HepG2 (cell line): ENCODE data around the gene SEC24A. TPM values are rescaled to one million over a fixed set of nuclear protein-coding genes. Genes with fewer than 3 reads are reported as not detected.
A peak's percentile ranks its signal among the peaks of the same experiment; 100 is the strongest.

Experiments
- BHLHE40 ChIP-seq: IDR thresholded peaks from 2 replicates; pipeline ENCODE4 v1.6.1; 2011; ENCODE audit warnings: low read length, improper control_type of control experiment
- CAMTA2 ChIP-seq: sonication (generic); formaldehyde crosslinking; IDR thresholded peaks from 2 replicates; pipeline ENCODE4 v1.4.0; 2020; ENCODE audit warnings: mild to moderate bottlenecking, missing genetic modification reagents, borderline replicate concordance
- EP300 ChIP-seq, 3 experiments: sonication (generic) in 1 of 3; formaldehyde crosslinking in 1 of 3; IDR thresholded peaks; 2 replicates each; pipeline versions ENCODE4 v1.5.1 to v1.6.1; 2011 to 2020; ENCODE audit warnings: low read depth in 2 of 3, low read length in 2 of 3, borderline replicate concordance in 1 of 3, improper control_type of control experiment in 1 of 3, mild to moderate bottlenecking in 1 of 3, missing genetic modification reagents in 1 of 3, moderate library complexity in 1 of 3
- GATA4 ChIP-seq: sonication (generic); IDR thresholded peaks from 2 replicates; pipeline ENCODE4 v1.6.1; 2016; ENCODE audit warnings: antibody characterized with exemption, low read depth, borderline replicate concordance
- KDM4B ChIP-seq: sonication (generic); formaldehyde crosslinking; IDR thresholded peaks from 2 replicates; pipeline ENCODE4 v1.4.0; 2020; ENCODE audit warnings: missing genetic modification reagents
- NFRKB ChIP-seq: fragments of 450-650 bp; IDR thresholded peaks from 2 replicates; pipeline ENCODE4 v1.6.1; 2017
- PRDM4 ChIP-seq: sonication (generic); formaldehyde crosslinking; IDR thresholded peaks from 2 replicates; pipeline ENCODE4 v1.9.0; 2021; ENCODE audit warnings: missing genetic modification reagents, borderline replicate concordance
- SP1 ChIP-seq, 2 experiments: fragments of 450-650 bp in 1 of 2; sonication (generic) in 1 of 2; formaldehyde crosslinking in 1 of 2; IDR thresholded peaks; 2 replicates each; pipeline versions ENCODE4 v1.4.0 to v1.6.1; 2016 to 2020; ENCODE audit warnings: missing genetic modification reagents in 1 of 2
- ZFP91 ChIP-seq: sonication (generic); formaldehyde crosslinking; IDR thresholded peaks from 2 replicates; pipeline ENCODE4 v1.9.0; 2022; ENCODE audit warnings: missing genetic modification reagents, mild to moderate bottlenecking, borderline replicate concordance
- ZNF136 ChIP-seq: sonication (generic); formaldehyde crosslinking; IDR thresholded peaks from 2 replicates; pipeline ENCODE4 v1.8.1; 2022; ENCODE audit warnings: low read depth, mild to moderate bottlenecking, moderate library complexity, missing genetic modification reagents
- ZNF407 ChIP-seq: sonication (generic); formaldehyde crosslinking; IDR thresholded peaks from one replicate; pipeline ENCODE4 v1.5.1; 2020; ENCODE audit warnings: mild to moderate bottlenecking, missing genetic modification reagents; ENCODE audit errors: not compliant biosample characterization
- ZNF530 ChIP-seq: sonication (generic); formaldehyde crosslinking; IDR thresholded peaks from 2 replicates; pipeline ENCODE4 v1.5.0; 2020; ENCODE audit warnings: low read depth, mild to moderate bottlenecking, missing genetic modification reagents
- ZNF564 ChIP-seq: sonication (generic); formaldehyde crosslinking; IDR thresholded peaks from 2 replicates; pipeline ENCODE4 v1.8.1; 2023; ENCODE audit warnings: mild to moderate bottlenecking, missing genetic modification reagents
- polyA plus RNA-seq, 8 experiments: library from polyadenylated mRNA; depleted of rRNA in 3 of 8; stranded (reverse) in 7 of 8; unstranded in 1 of 8; fragments of >200 nt; fragmentation: Illumina TruSeq in 4 of 8; extraction: Trizol in 4 of 8; gene quantifications; 2 replicates each; pipeline versions ENCODE4 v1.2.1 to v1.2.3, GENCODE V29; 2011 to 2016; ENCODE audit warnings: low read depth in 4 of 8, missing spikeins in 1 of 8, mixed read lengths in 1 of 8; ENCODE audit not compliant: insufficient read depth in 1 of 8
- total RNA-seq, 5 experiments: library from RNA; depleted of rRNA; stranded (reverse); fragments of >200 nt; fragmentation: Illumina TruSeq; extraction: Trizol; gene quantifications; 2 replicates each; pipeline ENCODE4 v1.2.3, GENCODE V29; 2016; ENCODE audit warnings: low read depth in 1 of 5
- TF ChIP-seq, protein P1 (sequence below): sonication (generic); formaldehyde crosslinking; IDR thresholded peaks from 2 replicates; pipeline ENCODE4 v1.4.0; 2020; ENCODE audit warnings: missing genetic modification reagents, low read depth, mild to moderate bottlenecking, borderline replicate concordance

The SEC24A gene
- total and polyA plus RNA-seq, 2 of the 13 experiments (the other 11 are each of a cell fraction or from before 2014, with no cell fraction given): 30.5 to 56.8 TPM

DNA sequence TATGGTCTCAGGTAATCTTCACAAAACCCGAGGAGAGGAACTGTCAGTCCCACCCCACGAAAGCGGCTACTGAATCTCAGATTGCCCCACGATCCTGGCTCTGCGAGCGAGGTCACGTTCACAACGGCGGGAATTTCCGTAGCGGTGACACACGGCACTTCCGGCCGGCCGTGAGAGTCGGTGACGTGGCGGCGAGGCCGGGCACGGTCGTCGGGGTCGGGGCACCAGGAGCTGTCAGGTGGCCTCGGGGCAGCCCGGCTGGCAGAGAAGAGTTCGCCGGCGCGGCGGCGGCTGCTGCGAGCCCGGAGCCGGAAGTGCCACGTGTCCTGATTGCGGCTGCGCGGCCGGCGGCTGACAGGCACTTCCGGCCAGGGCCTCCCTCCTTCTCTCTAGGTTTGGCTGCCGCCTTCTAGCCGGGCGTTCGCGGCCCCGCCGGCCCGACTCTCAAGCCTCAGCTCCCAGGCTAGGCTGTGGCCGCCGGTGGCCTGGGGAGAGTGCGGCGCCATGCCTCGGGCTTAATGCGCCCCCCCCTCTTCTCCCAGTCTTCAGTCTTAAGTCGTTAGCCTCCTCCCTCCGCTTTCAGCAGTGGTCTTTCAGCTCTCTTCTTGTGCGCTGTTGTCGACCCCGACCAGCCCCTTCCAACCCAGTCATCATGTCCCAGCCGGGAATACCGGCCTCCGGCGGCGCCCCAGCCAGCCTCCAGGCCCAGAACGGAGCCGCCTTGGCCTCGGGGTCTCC lies at the start of gene SEC24A (continued):
- TF ChIP-seq ZNF407 (CRISPR knock-in tag) (peak; percentile 13), NFRKB (no peak), ZNF564 (CRISPR knock-in tag) (peak; percentile 55), PRDM4 (no peak), ZFP91 (CRISPR knock-in tag) (peak; percentile 91), GATA4 (no peak), CAMTA2 (CRISPR knock-in tag) (no peak), BHLHE40 (peak; percentile 97), ZNF530 (0 out of 2 replicates have a peak, but pooled peaks have one; percentile 9), EP300 (IDR thresholded peaks at IDR 0.05; ENCODE audit: low read depth in 2 of 2, low read length in 2 of 2) (peak in 1 of 2 experiments; percentile 46; a peak in 1 of 4 replicates), EP300 (CRISPR knock-in tag; IDR thresholded peaks at IDR 0.05; ENCODE audit: borderline replicate concordance) (peak; percentile 66; the same call in 1 of the 2 replicates), SP1 (IDR thresholded peaks at IDR 0.05) (no peak), SP1 (CRISPR knock-in tag; IDR thresholded peaks at IDR 0.05) (peak; percentile 34; the same call in 1 of the 2 replicates), ZNF136 (CRISPR knock-in tag) (no peak; the same call in 1 of the 2 replicates), KDM4B (CRISPR knock-in tag) (peak; percentile 86; the same call in 1 of the 2 replicates)
- TF ChIP-seq, protein P1, sequence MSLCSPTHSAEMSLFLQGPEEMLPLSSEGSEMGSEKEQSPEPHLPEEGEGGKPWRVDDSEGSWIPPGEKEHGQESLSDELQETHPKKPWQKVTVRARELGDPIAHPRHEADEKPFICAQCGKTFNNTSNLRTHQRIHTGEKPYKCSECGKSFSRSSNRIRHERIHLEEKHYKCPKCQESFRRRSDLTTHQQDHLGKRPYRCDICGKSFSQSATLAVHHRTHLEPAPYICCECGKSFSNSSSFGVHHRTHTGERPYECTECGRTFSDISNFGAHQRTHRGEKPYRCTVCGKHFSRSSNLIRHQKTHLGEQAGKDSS (CRISPR knock-in tag): peak; percentile 94; the same call in 1 of the 2 replicates
